Panc1 (cell line): Measurements from ENCODE around the gene ZNF385C. TPM values are rescaled to one million over a fixed set of nuclear protein-coding genes. Genes with fewer than 3 reads are reported as not detected.

ENCODE experiments used
- ATAC-seq: fragments of 200-7000 bp; cut with Tn5 transposase; 2 replicates; pipeline ENCODE4 v1.9.1; 2020; ENCODE audit warnings: mild to moderate bottlenecking, moderate library complexity
- BruUV-seq: library from RNA; stranded (reverse); fragments of 400-500 nt; replicated peaks from 2 replicates; lab custom pipeline; 2021; lab: Mats Ljungman, UMichigan
- CTCF ChIA-PET: fragments of 300-600 bp; sonication (Branson Sonifier 250); formaldehyde crosslinking; loops from one replicate; lab custom pipeline; 2022; ENCODE audit warnings: antibody characterized with exemption; lab: Charles Lee
- POLR2A ChIA-PET: fragments of 300-600 bp; sonication (Branson Sonifier 250); formaldehyde crosslinking; loops from one replicate; lab custom pipeline; 2022; ENCODE audit warnings: antibody characterized with exemption; lab: Charles Lee
- DNase-seq: peaks from one replicate; pipeline ENCODE4 v3.0.0-alpha.2; 2010; ENCODE audit warnings: low read depth, low spot score
- H3K27ac ChIP-seq: 2 replicates; pipeline ENCODE4 v1.5.1; 2011; ENCODE audit warnings: mild to moderate bottlenecking, low read length, inconsistent platforms
- H3K27me3 ChIP-seq: fragments of 200-500 bp; sonication (Bioruptor generic); 2 replicates; pipeline ENCODE4 v1.6.0; 2014; ENCODE audit warnings: low read length, inconsistent platforms; ENCODE audit not compliant: control insufficient read depth, insufficient read depth
- H3K36me3 ChIP-seq: fragments of 200-500 bp; sonication (Bioruptor generic); 2 replicates; pipeline ENCODE4 v1.5.1; 2014; ENCODE audit warnings: inconsistent platforms, mild to moderate bottlenecking, low read length, moderate library complexity; ENCODE audit not compliant: control insufficient read depth, insufficient read depth
- H3K4me1 ChIP-seq: 2 replicates; pipeline ENCODE4 v1.5.1; 2011; ENCODE audit warnings: inconsistent platforms, mild to moderate bottlenecking, low read length, moderate library complexity; ENCODE audit not compliant: control insufficient read depth, insufficient read depth
- H3K4me3 ChIP-seq, 2 experiments: 2 replicates each; pipeline ENCODE4 v1.5.1; 2011 to 2012; ENCODE audit warnings: low read depth in 2 of 2, low read length in 2 of 2, mild to moderate bottlenecking in 2 of 2, inconsistent platforms in 1 of 2, moderate library complexity in 1 of 2
- H3K9me3 ChIP-seq: fragments of 200-500 bp; sonication (Bioruptor generic); 2 replicates; pipeline ENCODE4 v1.5.1; 2014; ENCODE audit warnings: low read depth, mild to moderate bottlenecking, inconsistent platforms, low read length, moderate library complexity; ENCODE audit not compliant: control insufficient read depth, insufficient read depth
- POLR2AphosphoS5 ChIP-seq: IDR thresholded peaks from 2 replicates; pipeline ENCODE4 v1.6.1; 2012; ENCODE audit warnings: mild to moderate bottlenecking, low read depth, low read length, moderate library complexity
- SIN3A ChIP-seq: IDR thresholded peaks from 2 replicates; pipeline ENCODE4 v1.6.1; 2012; ENCODE audit warnings: low read depth, mild to moderate bottlenecking, low read length, moderate library complexity, borderline replicate concordance; ENCODE audit not compliant: insufficient read depth
- TCF7L2 ChIP-seq: IDR thresholded peaks from 2 replicates; pipeline ENCODE4 v1.6.1; 2011; ENCODE audit warnings: mild to moderate bottlenecking, low read depth, low read length, inconsistent platforms
- in situ Hi-C: cut with HindIII; loops from 2 replicates; pipeline ENCODE4 v1.10.0; 2016; ENCODE audit warnings: low sequenced_read_pairs, low pct_unique_long_range_greater_than_20kb
- intact Hi-C: fragments of 100-400 bp; cut with micrococcal nuclease; formaldehyde crosslinking; loops from one replicate; pipeline ENCODE4 v1.10.0; 2022; ENCODE audit not compliant: unreplicated experiment
- total RNA-seq: library from RNA; stranded (reverse); gene quantifications from one replicate; pipeline ENCODE4 v1.2.1, GENCODE V29; 2021; ENCODE audit not compliant: unreplicated experiment
- TF ChIP-seq, protein P1 (sequence below), 2 experiments: IDR thresholded peaks; 2 replicates each; pipeline ENCODE4 v1.6.1; 2011 to 2012; ENCODE audit warnings: low read depth in 2 of 2, control low read depth in 1 of 2, low read length in 1 of 2, mild to moderate bottlenecking in 1 of 2, moderate library complexity in 1 of 2; ENCODE audit not compliant: insufficient read depth in 1 of 2
- TF ChIP-seq, protein P2 (sequence below): fragments of 450-650 bp; IDR thresholded peaks from 2 replicates; pipeline ENCODE4 v1.5.1; 2017; ENCODE audit warnings: mild to moderate bottlenecking

The ZNF385C gene
- total RNA-seq, 1 experiment from 2014 or later: 0.21 TPM

DNA sequence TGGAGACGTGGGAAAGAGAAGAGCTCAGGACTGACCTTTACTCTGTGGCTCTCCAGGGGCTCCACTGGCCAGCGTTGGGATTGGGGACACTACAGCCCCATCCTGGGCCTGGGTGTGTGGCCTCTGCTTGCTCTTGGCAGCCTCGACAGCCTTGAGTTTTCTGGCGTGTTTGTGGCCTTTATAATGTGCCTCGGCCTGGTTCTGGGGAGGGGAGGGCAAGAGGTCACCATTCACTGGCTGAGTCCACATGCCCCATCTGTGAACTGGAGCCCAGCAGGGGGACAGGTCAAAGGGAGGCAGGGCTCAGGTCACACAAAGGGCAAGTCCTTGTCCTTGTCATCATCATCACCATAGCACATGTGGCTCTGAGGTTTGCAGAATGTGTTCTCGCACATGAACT lies 66.7 kb downstream of the ZNF385C start:
- POLR2A ChIA-PET: no interaction called here
- no peak overlapping the region for H3K4me3 ChIP-seq
- H3K27me3 ChIP-seq: no peaks in the 10 kb centered on the region
- intact Hi-C loops: no loop called here
- BruUV-seq: no TSS peak
- H3K4me1 ChIP-seq: no peaks in the 10 kb centered on the region
- in situ Hi-C loops: no loop called here
- H3K27ac ChIP-seq: no peak overlapping the region
- CTCF ChIA-PET: interaction anchor here (1.3 kb wide), 1 partner anchor 24 kb away, joined by 4 read pairs; no protein-coding TSS in a partner anchor
- DNase-seq: no peak
- no peaks in the 10 kb centered on the region for H3K36me3 ChIP-seq
- no peaks in the 10 kb centered on the region for H3K9me3 ChIP-seq
- ATAC-seq: no peak
- TF ChIP-seq SIN3A: no peak
- TF ChIP-seq, protein P1, sequence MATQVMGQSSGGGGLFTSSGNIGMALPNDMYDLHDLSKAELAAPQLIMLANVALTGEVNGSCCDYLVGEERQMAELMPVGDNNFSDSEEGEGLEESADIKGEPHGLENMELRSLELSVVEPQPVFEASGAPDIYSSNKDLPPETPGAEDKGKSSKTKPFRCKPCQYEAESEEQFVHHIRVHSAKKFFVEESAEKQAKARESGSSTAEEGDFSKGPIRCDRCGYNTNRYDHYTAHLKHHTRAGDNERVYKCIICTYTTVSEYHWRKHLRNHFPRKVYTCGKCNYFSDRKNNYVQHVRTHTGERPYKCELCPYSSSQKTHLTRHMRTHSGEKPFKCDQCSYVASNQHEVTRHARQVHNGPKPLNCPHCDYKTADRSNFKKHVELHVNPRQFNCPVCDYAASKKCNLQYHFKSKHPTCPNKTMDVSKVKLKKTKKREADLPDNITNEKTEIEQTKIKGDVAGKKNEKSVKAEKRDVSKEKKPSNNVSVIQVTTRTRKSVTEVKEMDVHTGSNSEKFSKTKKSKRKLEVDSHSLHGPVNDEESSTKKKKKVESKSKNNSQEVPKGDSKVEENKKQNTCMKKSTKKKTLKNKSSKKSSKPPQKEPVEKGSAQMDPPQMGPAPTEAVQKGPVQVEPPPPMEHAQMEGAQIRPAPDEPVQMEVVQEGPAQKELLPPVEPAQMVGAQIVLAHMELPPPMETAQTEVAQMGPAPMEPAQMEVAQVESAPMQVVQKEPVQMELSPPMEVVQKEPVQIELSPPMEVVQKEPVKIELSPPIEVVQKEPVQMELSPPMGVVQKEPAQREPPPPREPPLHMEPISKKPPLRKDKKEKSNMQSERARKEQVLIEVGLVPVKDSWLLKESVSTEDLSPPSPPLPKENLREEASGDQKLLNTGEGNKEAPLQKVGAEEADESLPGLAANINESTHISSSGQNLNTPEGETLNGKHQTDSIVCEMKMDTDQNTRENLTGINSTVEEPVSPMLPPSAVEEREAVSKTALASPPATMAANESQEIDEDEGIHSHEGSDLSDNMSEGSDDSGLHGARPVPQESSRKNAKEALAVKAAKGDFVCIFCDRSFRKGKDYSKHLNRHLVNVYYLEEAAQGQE (IDR thresholded peaks at IDR 0.05; ENCODE audit: insufficient read depth in 1 of 2, low read depth in 2 of 2, low read length in 1 of 2): no peak
- TF ChIP-seq, protein P2, sequence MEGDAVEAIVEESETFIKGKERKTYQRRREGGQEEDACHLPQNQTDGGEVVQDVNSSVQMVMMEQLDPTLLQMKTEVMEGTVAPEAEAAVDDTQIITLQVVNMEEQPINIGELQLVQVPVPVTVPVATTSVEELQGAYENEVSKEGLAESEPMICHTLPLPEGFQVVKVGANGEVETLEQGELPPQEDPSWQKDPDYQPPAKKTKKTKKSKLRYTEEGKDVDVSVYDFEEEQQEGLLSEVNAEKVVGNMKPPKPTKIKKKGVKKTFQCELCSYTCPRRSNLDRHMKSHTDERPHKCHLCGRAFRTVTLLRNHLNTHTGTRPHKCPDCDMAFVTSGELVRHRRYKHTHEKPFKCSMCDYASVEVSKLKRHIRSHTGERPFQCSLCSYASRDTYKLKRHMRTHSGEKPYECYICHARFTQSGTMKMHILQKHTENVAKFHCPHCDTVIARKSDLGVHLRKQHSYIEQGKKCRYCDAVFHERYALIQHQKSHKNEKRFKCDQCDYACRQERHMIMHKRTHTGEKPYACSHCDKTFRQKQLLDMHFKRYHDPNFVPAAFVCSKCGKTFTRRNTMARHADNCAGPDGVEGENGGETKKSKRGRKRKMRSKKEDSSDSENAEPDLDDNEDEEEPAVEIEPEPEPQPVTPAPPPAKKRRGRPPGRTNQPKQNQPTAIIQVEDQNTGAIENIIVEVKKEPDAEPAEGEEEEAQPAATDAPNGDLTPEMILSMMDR: no peak
- no peak for TF ChIP-seq POLR2AphosphoS5
- TF ChIP-seq TCF7L2: no peak

DNA sequence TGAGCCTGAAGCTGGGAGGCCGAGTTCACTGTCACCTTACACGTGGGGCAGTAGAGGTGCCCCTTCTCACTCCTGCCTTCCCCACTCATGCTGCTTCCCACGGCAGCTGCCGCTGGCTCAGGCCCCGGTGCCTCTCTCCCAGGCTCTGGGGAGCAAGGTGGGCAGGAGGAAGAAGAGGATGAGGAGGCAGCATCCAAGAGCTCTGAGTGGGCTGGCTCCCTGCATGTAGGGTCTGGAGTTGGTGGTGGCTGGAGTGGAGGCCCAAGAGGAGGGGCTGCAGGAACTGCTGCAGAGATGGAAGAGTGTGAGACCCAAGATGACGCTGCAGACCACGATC lies 69.5 kb downstream of the ZNF385C start:
- in situ Hi-C loops: no loop called here
- H3K9me3 ChIP-seq: no peaks in the 10 kb centered on the region
- H3K4me1 ChIP-seq: peaks cover 5% of the 10 kb centered on the region; the same call in 1 of the 2 replicates
- no peak for ATAC-seq
- no peak for TF ChIP-seq TCF7L2
- TF ChIP-seq POLR2AphosphoS5: no peak
- TF ChIP-seq, protein P2: no peak
- TF ChIP-seq, protein P1 (IDR thresholded peaks at IDR 0.05; ENCODE audit: insufficient read depth in 1 of 2, low read depth in 2 of 2, low read length in 1 of 2): no peak
- TF ChIP-seq SIN3A: no peak
- BruUV-seq: no TSS peak
- intact Hi-C loops: loop anchor here (5.0 kb wide), 1 partner anchor 74 kb away; no protein-coding TSS in a partner anchor
- H3K27ac ChIP-seq: no peak overlapping the region
- no peaks in the 10 kb centered on the region for H3K27me3 ChIP-seq
- DNase-seq: no peak
- POLR2A ChIA-PET: no interaction called here
- H3K36me3 ChIP-seq: no peaks in the 10 kb centered on the region
- H3K4me3 ChIP-seq: no peak overlapping the region
- CTCF ChIA-PET: interaction anchor here (1.0 kb wide), 1 partner anchor 10 kb away, joined by 3 read pairs; no protein-coding TSS in a partner anchor
